HG02981 (cell line): ENCODE measurements around the gene FAM110A.
"Not testable (repeated sequence)": the region's sequence is repeated elsewhere in the genome, so short reads cannot be mapped to it uniquely, and the experiment has no call there.

ENCODE experiments used
- ATAC-seq: cut with Tn5 transposase; IDR thresholded peaks from one replicate; pipeline ENCODE4 v1.9.1; 2021; ENCODE audit warnings: mild to moderate bottlenecking, moderate library complexity; ENCODE audit not compliant: unreplicated experiment

Gene FAM110A

DNA sequence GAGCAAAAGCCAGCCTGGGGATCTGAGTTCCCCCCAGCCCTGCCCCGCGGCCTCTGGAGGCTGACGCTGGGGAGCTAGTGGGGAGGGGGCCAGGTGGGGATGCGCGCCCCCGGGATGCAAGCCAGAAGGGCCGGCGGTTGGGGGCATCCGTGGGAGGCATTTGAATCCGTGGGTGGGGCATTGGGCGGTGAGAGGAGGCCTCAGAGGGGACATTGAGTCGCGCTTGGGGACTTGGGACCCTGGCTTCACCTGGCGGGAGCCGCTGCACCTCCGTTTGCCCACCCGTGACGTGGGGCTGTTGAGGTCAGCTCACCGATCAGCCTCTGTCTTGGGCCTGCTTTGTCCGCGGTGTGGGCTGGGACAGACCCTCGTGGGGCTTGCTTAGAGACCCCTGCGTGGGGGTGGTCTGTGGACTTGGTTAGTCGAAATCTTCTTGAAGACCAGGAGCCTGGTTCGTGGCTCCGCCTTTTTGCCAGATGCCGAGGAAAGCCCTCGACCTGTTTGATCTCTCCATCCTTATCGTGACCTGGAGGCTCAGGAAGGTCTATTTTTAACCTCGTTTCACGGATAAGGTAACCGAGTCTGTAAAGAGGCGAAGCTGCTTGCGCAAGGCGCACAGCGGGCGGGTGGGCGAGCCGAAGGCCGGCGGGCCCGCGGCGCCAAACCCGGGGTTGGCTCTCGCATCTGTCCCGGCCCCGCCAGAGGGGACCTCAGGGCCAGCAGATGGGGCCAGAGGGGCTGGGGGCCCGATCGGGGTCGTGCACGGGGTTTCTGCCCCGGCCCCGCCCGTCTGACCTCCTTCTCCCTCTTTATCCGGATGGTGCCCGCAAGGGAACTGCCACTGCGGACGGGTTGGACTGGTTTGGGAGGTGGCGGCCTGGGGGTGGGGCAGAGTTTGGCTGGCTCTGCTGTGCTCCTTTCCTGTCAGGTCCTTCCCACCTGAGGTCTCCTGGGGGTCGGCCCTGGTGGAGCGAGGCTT lies 8.3 kb downstream of the FAM110A start:
- no peak for ATAC-seq

GRCh38 chr20:842547-842940 lies 9.0 kb downstream of the FAM110A start:
- ATAC-seq, result no peak

- no peak for ATAC-seq
Measured at GRCh38 chr20:843912-844311, 10.4 kb downstream of the FAM110A start.

GRCh38 chr20:844473-845225 lies 11.1 kb downstream of the FAM110A start:
- peak; percentile 96 for ATAC-seq

DNA sequence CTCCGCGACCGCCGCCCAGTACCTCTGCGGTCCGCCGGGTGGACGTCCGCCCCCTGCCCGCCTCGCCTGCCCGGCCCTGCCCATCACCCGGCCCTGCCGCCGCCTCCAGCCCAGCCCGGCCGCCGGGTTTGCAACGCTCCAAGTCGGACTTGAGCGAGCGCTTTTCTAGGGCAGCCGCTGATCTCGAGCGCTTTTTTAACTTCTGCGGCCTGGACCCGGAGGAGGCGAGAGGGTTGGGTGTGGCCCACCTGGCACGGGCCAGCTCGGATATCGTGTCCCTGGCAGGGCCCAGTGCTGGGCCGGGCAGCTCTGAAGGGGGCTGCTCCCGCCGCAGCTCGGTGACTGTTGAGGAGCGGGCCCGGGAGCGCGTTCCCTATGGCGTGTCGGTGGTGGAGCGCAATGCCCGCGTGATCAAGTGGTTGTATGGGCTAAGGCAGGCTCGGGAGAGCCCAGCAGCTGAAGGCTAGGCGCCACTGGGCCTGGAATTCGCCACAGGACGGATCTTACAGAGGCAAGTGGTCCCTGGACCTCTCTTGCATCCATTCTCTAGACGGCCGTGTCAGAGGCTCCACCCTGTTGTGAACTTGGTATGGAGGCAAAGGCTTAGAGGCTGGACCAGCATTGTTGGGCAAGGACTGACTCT lies 11.8 kb downstream of the FAM110A start:
- no peak for ATAC-seq

- ATAC-seq, result no peak
Measured at GRCh38 chr20:845941-846893, 12.7 kb downstream of the FAM110A start.

- ATAC-seq, result no peak
Measured at GRCh38 chr20:846894-847278, 13.4 kb downstream of the FAM110A start.

DNA sequence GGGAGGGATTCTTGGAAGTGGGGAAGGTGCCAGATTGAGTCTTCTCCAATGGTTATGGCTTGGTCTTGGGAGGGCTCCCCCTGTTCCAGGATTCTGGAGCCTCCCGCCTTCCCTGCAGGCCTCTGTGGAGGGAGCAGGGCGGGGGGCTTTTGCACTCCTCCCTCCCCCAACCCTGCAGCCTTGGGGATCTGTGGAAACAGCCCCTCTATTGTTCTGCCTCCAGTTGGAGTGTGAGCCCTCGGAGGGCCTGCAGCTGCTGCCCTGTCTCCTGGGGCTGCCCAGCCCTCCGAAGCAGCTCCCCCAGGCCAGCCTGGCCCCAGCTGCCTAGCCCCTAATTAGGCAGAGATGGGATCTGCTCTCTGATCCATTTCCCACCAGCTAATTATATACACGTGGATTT lies 14.7 kb downstream of the FAM110A start:
- no peak for ATAC-seq

DNA sequence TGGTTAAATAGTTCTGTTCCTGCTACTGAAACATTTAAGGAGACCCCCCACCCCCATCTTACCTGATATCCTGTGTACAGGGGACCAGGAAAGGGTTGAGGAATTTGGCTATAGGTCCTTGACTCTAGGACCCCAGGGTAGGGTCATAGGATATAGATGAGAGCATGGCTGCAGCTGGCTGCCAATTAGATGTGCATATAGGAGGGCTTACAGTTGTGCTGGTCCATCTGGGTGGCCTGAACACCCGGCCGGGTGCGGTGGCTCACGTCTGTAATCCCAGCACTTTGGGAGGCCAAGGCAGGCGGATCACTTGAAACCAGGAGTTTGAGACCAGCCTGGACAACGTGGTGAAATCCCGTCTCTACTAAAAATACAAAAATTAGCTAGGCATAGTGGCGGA lies 15.2 kb downstream of the FAM110A start:
- not testable (repeated sequence) for ATAC-seq

DNA sequence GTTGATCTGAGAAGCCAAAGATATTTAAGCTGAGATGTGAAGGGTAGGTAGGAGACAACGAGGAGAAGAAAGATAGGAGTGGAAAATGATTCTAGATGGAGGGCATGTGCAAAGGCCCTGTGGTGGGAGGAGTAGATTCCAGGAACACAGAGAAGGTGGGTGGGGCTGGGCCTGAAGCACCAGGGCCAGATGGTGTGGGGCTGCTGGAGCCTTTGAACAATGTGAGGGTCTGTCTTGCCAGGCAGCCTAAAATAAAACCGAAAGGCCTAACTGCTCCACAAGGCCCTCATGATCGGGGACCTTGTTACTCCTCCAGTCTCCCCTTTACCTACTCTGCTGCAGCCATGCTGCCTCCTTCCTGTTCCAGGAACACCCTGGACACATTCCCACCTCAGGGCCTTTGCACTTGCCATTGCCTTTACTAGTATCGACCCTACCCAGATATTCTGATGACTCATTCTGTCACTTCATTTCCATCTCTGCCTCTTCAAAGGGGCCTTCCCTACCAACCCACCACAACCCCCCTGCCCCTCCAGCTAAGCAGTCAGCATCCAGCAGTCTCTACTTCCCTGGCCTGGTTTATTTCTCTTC lies 20.0 kb downstream of the FAM110A start:
- no peak for ATAC-seq

DNA sequence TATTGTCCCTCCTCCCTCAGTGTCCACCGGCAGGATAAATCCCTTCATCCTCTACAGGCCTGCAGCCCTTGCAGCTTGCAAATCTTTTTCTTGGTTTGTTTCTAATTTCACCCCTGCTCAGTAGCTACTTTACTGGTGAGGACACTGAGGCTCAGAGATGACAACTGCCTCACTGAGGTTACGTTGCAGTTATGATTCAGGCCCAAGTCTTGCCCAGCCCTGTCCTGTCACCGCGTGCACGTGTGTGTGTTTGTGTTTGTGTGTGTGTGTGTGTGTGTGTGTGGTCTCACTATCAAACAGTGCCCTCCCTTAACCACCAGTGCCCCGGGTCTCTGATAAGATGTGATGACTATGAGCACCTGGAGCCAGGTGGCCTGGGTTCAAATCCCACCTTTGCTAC lies 21.1 kb downstream of the FAM110A start:
- no peak for ATAC-seq

GRCh38 chr20:855466-856360 lies 22.2 kb downstream of the FAM110A start:
- ATAC-seq, result no peak

- no peak for ATAC-seq
Measured at GRCh38 chr20:856361-856775, 22.9 kb downstream of the FAM110A start.

GRCh38 chr20:858011-858410 lies 24.5 kb downstream of the FAM110A start:
- no peak for ATAC-seq

GRCh38 chr20:859751-860231 lies 26.3 kb downstream of the FAM110A start:
- ATAC-seq, result no peak

- ATAC-seq, result no peak
Measured at GRCh38 chr20:860891-861290, 27.4 kb downstream of the FAM110A start.

- ATAC-seq, result no peak
Measured at GRCh38 chr20:865440-865839, 31.9 kb downstream of the FAM110A start.

DNA sequence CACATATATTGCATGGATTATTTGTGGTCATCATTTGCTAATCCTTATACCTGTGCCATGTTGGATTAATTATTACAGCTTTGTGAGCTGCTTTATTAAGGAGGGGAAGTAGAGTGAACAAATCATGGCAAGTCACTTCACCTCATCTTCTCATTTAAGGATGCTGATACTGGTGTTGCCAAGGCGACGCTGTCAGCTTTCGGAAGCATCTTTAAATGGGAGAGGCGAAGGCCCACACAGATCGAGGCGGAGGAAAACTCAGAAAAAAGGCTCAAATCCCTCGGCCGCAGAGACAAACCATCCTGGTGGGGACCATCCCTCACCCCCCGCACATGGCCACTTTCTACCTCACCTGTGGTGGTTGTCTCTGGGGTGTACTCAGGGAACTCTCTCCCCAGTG lies 34.8 kb downstream of the FAM110A start:
- ATAC-seq, result no peak

DNA sequence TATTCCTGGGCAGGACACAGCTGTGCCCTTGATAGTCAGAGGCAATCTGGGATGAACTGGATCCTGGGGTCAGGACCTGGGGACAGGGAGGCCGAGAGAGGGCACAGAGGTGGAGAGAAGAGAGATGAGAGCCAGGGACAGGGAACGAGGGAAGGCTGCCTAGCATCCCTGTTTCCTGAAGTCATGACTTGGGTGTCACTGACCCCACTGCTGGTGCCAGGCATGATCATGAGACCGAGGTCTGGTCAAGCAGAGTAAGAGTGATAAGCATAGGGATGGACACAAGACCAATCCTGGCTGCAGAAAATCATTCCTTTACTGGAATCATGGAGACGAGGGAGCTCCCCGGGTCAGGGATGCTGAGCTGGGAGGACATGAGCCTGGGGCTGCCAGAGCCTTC lies 36.1 kb downstream of the FAM110A start:
- ATAC-seq, result no peak
